GM19328 (cell line): ENCODE results near the gene CIITA.

Experiments used
- ATAC-seq: cut with Tn5 transposase; IDR thresholded peaks from one replicate; pipeline ENCODE4 v1.9.1; 2021; ENCODE audit warnings: mild to moderate bottlenecking, moderate library complexity; ENCODE audit not compliant: unreplicated experiment

The CIITA gene

DNA sequence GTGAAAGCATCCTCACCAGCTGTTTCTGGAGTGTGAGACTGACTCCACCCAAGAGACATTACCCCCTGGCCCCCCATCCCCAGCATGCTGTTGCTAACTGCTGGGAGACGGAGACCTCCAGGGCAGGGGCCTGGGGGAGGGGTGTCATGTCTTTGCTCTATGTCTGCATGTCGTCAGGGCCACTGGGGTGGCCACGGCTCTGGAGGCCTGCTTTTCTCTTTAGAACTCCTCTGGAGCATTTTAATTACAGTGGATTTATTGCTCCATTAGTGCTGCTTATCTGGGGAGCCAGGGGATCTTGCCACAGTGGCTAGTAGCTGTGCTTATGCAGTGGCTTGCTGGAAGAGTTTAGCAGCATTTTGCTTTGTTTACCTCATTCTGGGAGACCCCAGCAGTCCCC is 99.6 kb downstream of the CIITA start:
- no peak for ATAC-seq

DNA sequence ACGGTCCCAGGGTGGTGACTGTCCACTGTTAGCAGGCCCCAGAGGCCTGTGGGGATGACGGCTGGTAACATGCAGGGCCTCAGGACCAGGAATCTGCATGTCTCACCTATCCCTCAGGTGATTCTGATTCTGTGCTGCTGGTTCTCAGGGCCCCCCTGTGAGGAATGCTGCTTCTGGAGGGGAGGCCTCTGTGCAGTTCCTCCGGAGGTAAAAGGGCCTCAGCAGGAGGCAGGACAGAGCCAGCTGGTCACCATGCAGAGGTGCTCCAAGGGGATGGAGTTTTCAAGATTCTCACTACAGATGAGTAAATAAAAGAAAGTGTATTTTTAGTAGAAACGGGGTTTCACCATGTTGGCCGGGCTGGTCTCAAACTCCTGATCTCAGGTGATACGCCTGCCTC is 101.1 kb downstream of the CIITA start:
- no peak for ATAC-seq

DNA sequence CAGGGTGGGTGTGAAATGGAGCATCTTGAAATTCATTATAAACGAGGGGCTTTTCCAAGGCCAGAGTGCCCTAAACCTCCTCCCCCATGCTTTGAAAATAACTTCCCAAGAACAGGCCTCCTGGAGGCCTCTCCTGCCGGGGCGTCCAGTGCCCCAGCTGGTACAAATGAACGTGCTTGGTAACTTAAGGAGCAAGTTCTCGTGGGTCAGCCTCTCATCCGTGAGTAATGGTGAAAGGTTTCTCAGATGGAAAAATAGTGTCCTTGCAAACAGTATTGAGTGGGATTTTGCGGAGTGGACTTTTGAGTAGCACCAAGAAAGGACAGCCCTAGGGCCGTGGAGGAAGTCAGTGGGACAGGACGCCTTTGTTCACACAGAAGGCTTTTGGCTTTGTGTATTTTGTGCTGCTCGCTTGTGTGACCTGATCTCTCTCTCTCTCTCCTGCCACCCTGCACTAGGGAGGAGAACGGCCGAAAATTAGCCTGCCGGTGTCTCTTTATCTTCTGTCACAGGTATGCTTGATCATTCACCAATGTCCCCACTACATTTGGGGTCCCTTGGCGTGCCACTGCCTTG is 102.0 kb downstream of the CIITA start:
- no peak for ATAC-seq

DNA sequence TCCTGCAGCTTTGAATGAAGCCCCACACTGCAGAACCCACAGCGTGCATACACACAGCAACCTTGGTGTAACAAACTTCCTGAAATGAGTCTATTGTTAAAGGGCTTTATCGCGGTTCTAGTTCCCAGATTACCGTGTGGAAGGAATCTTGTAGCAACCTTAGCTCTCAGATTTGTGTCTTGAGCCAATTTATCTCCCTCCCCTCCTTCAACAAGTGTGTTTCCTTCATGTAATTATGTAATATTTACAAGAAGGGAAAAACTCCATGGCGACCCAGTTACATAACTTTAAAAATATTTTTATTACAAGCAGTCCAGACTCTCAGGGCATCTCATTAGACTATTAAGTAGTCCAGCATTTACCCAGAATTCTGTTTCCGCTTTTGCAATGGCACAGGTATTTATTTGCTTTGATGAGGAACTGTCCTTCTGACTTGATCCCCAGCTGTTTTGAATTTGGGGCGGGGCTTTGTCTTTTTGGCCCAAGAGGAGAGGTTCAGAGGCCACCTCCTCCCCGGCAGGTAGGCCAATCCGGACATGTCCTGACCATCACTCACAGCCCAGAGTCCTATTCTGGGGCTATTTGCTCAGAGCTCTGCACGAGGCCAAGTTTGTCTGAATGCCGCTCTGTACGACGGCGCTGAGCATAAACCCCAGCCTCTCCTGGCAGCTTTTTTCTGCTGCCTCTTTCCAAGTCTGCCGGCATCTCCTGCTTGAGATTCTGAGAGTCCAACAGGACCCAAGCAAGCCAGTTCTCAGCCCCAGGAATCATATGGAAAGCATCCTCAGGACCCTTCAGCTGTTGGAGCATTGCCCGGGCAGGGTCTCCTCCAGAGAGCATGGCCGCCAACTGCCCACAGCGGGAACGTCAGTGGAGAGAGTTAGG is 103.0 kb downstream of the CIITA start:
- no peak for ATAC-seq

DNA sequence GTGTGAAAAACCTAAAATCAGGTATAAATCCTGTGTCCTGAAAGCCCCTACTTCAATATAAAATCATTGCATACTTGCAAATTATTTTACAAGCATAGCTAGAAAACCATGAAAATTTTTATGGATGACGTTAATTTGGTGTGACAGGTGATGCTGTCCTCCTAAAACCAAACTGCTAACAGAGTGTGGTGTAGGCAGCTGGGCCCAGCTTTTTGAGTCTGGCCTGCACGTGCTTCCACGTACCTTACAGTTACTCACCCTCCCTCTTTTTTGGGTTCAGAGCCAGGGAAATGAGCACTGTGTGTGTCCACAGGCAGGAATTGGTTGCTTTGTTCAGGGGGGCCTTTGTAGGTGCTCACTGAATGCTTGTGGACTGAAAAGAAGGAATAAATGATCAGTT is 103.8 kb downstream of the CIITA start:
- no peak for ATAC-seq

DNA sequence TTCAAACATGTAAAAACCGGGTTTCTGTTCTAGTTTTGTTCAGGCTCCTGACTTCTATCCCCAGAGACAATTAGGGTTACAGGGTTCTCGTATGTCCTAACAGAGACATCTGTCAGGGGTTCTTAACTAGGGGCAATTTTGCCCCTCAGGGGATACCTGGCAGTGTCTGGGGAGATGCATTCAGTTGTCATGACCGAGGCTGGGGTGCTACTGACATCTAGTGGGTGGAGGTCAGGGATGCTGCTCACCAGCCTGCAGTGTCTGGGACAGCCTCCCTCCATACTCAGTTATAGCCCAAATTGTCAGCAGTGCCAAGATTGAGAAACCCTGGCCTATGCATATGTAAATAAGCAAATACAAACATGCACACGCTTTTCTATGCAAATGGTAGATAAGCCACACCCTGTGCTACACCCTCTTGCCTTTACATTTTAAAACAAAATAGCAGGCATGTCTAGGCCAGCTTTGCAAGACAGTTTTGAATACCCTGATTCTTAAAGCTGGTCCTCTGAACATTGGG is 104.8 kb downstream of the CIITA start:
- ATAC-seq = peak; percentile 54

DNA sequence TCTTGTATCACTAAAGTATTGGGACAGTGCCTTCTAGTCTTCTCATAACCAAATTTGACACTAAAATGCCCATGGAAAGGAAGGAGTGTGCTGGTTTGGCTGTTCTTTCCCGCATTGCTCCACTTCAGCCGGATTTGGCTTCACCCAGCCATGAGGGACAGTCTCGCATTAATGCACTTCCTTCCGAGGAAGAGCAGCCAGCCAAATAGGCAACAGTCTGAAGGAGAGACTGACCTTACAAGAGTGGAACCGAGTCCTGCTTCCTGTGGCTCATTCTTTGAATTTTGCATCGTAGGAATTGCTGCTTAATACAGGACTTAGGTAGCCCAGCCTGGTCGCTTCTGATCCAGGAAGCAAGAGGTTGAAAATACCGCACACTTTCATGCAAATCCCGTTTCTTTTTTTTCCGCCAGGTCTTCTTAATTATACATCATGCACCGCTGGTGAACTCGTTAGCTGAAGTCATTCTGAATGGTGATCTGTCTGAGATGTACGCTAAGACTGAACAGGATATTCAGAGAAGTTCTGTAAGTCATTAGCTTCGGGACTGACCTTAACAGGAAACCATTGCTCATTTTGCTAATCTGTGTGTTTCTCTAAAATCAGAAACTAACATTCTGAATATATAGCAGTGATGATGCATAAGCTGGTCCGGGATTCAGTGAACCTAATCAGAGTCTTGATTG is 105.6 kb downstream of the CIITA start:
- no peak for ATAC-seq

DNA sequence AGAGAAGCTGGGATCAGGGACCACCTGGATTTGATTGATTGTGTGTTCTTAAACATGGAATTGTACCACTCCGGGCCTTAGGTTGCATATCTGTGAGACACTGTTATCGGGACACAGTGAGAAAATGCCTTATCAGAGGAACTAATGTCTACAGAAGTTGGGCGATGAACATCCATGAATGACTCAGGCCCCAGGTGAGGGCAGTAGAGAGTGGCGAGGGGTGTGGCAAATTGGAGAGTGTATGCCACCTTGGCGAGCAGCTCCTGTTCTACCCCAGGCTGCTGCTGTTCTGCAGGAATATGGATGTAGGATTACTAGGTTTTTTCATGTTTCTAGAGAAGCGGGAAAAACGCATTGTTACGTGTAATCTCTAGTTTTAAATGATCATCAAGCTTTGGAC is 106.2 kb downstream of the CIITA start:
- no peak for ATAC-seq

DNA sequence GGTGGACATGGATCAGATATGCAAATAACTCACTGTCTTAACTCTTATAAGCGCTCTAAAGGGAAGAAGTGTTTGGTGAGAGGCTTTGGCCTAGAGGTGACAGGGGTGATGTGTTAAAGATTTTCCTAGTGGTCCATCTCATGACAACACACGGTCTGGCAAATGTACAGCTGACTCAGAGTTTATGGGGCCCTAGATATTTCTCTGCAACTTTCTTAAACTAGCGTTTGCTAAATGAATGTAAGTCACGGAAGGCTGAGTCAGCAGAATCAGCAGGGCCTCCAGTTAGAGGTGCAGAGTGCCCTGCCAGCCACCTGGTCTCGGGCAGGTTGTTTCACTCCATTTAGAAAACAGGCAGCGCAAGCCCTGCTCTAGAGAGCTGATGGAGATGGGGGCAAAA is 107.5 kb downstream of the CIITA start:
- ATAC-seq = no peak
